A549 (cell line): ENCODE measurements around the gene CD2.

Source experiments
- CTCF ChIP-seq: fragments of >200 bp; sonication (Bioruptor Twin); formaldehyde crosslinking; IDR thresholded peaks from 3 replicates; pipeline ENCODE4 v1.5.1; 2016
- EHF ChIP-seq: fragments of 250-450 bp; sonication (Bioruptor Pico); IDR thresholded peaks from 2 replicates; pipeline ENCODE4 v1.5.0; 2020; ENCODE audit warnings: mild to moderate bottlenecking
- EP300 ChIP-seq, 2 experiments: fragments of >200 bp; sonication (Bioruptor Twin); formaldehyde crosslinking; IDR thresholded peaks; 2 replicates in 1 of 2; 3 replicates in 1 of 2; pipeline ENCODE4 v1.6.1; 2016 to 2017
- ESRRA ChIP-seq: fragments of 150-350 bp; IDR thresholded peaks from 2 replicates; pipeline ENCODE4 v1.6.1; 2014; ENCODE audit warnings: mild to moderate bottlenecking, low read length, borderline replicate concordance
- MAZ ChIP-seq: fragments of 150-350 bp; IDR thresholded peaks from 2 replicates; pipeline ENCODE4 v1.6.1; 2014; ENCODE audit warnings: antibody characterized with exemption, low read depth, low read length, borderline replicate concordance
- MYC ChIP-seq: IDR thresholded peaks from 2 replicates; pipeline ENCODE4 v1.6.1; 2012; ENCODE audit warnings: mild to moderate bottlenecking, inconsistent platforms, low read length, improper control_type of control experiment, borderline replicate concordance
- POLR2A ChIP-seq: IDR thresholded peaks from 2 replicates; pipeline ENCODE4 v1.6.1; 2012; ENCODE audit warnings: mild to moderate bottlenecking, low read length
- POLR2AphosphoS2 ChIP-seq: conservative IDR thresholded peaks from 2 replicates; pipeline ENCODE4 v1.6.1; 2012; ENCODE audit warnings: low read length, improper control_type of control experiment, inconsistent platforms
- TF ChIP-seq, protein P1 (sequence below): fragments of 250-450 bp; sonication (Bioruptor Pico); IDR thresholded peaks from 2 replicates; pipeline ENCODE4 v1.5.0; 2021; ENCODE audit warnings: mild to moderate bottlenecking, moderate library complexity, borderline replicate concordance
- TF ChIP-seq, protein P2 (sequence below): IDR thresholded peaks from 2 replicates; pipeline ENCODE4 v1.6.1; 2012; ENCODE audit warnings: low read depth, borderline replicate concordance

DNA sequence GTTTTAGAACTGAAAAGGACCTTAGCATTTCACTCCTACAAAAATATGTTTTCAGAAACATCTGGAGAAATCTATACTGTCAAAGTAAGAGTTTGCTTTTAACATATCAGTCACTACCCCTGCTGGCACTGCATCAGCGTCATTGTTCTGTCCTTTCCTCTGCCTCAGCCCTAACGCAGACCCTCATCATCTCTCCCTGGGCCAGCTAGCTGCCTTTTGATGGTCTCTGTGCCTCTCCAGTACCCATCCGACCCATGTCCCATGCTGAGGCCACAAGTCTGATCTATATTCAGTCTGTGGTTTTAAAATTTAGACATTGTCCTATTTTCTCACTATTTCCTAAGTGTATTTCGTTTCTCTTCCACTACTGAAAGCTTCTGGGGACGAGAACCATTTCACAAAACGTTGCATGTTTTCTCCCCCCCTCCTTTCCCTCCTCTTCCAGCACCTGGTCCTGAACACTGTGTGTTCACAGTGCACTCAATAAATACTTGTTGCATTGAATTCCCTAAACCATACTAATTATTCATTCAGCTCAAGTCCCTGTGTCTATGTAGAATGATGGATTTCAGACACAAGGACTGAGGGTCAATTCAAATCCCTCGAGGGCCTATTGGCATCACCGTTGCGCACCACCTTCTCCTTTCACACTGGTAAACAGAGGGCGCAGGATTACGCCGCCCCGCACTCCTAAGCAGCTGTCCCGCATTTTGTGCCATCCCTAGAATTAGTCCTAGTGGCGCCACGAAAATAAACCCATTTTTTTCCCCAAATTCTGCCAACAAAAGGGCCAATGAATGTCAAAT is 53.4 kb downstream of the CD2 start:
- no peak for TF ChIP-seq CTCF
- TF ChIP-seq, protein P1, sequence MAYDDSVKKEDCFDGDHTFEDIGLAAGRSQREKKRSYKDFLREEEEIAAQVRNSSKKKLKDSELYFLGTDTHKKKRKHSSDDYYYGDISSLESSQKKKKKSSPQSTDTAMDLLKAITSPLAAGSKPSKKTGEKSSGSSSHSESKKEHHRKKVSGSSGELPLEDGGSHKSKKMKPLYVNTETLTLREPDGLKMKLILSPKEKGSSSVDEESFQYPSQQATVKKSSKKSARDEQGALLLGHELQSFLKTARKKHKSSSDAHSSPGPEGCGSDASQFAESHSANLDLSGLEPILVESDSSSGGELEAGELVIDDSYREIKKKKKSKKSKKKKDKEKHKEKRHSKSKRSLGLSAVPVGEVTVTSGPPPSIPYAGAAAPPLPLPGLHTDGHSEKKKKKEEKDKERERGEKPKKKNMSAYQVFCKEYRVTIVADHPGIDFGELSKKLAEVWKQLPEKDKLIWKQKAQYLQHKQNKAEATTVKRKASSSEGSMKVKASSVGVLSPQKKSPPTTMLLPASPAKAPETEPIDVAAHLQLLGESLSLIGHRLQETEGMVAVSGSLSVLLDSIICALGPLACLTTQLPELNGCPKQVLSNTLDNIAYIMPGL (CRISPR knock-in tag), result no peak
- TF ChIP-seq MAZ, result no peak
- TF ChIP-seq MYC, result no peak
- TF ChIP-seq ESRRA, result no peak
- TF ChIP-seq POLR2A, result no peak
- no peak for TF ChIP-seq EP300 (IDR thresholded peaks at IDR 0.05)
- TF ChIP-seq, protein P2, sequence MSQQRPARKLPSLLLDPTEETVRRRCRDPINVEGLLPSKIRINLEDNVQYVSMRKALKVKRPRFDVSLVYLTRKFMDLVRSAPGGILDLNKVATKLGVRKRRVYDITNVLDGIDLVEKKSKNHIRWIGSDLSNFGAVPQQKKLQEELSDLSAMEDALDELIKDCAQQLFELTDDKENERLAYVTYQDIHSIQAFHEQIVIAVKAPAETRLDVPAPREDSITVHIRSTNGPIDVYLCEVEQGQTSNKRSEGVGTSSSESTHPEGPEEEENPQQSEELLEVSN, result no peak
- TF ChIP-seq POLR2AphosphoS2, result no peak
- no peak for TF ChIP-seq EHF (CRISPR knock-in tag)
